ENCODE measurements around the gene RET.

Gene RET

DNA sequence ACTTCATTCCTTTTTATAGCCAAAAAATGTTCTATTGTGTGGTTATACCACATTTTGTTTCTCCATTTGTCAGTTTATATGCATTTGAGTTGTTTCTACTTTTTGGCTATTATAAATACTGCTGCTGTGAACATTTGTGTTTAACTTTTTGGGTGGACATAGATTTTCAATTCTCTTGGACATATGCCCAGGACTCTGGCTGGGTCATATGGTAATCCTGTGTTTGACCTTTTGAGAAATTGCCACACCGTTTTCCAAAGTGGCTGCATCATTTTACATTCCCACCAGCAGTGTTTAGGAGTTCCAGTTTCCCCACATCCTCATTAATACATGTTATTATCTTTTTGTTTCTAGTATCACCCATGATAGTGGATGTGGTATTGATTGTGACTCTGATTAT is 100.7 kb downstream of the RET start:
- no peak for DNase-seq

All from central memory CD4-positive, alpha-beta T cell (primary cell).